Left ventricle myocardium superior (tissue), 1 donor: ENCODE measurements around the gene OMP. TPM values are rescaled to one million over a fixed set of nuclear protein-coding genes. Genes with fewer than 3 reads are reported as not detected.
A peak's percentile ranks its signal among the peaks of the same experiment; 100 is the strongest.

Experiments used
- ATAC-seq: fragments of 200-7000 bp; cut with Tn5 transposase; one replicate; pipeline ENCODE4 v1.9.1; 2020; ENCODE audit warnings: mild to moderate bottlenecking, moderate library complexity
- DNase-seq: peaks from one replicate; pipeline ENCODE4 v3.0.0-alpha.2; 2020
- intact Hi-C: fragments of 100-400 bp; cut with micrococcal nuclease; formaldehyde crosslinking; loops from one replicate; pipeline ENCODE4 v1.11.0; 2022
- total RNA-seq: library from RNA; stranded (reverse); fragmentation: NEBNext Ultra II Directional; extraction: Animal tissue kit (Norgen Biotek cat#: 25700); gene quantifications from one replicate; pipeline ENCODE4 v1.2.1, GENCODE V29; 2021
- donor health status: DM: no; HTN: yes; CAD: no; lungs with severe emphysema.

Gene OMP
- total RNA-seq, 1 donor from 2014 or later = not detected

GRCh38 chr11:77083566-77084245 is 18.9 kb upstream of the OMP start:
- intact Hi-C loops = no loop called here
- no peak for ATAC-seq
- DNase-seq = no peak

GRCh38 chr11:77084581-77085191 is 18.0 kb upstream of the OMP start:
- no peak for ATAC-seq
- intact Hi-C loops = no loop called here
- no peak for DNase-seq

GRCh38 chr11:77085652-77086051 is 17.0 kb upstream of the OMP start:
- intact Hi-C loops = no loop called here
- peak; percentile 11 for DNase-seq
- ATAC-seq = no peak

GRCh38 chr11:77086521-77087472 is 15.8 kb upstream of the OMP start:
- intact Hi-C loops = no loop called here
- ATAC-seq = peak; percentile 10
- DNase-seq = peak; percentile 29

- DNase-seq = peak; percentile 20
- intact Hi-C loops = no loop called here
- ATAC-seq = no peak
These were observed 14.9 kb upstream of the OMP start for GRCh38 chr11:77087723-77088225.

GRCh38 chr11:77088236-77089003 is 14.2 kb upstream of the OMP start:
- ATAC-seq (no peak), DNase-seq (peak; percentile 10)
- intact Hi-C loops = no loop called here

GRCh38 chr11:77089004-77089545 is 13.6 kb upstream of the OMP start:
- intact Hi-C loops = no loop called here
- DNase-seq (peak; percentile 7), ATAC-seq (no peak)

- intact Hi-C loops = loop anchor here (10.0 kb wide), 1 partner anchor 45 kb away; no protein-coding TSS in a partner anchor
- ATAC-seq (no peak), DNase-seq (peak; percentile 5)
These were observed 12.6 kb upstream of the OMP start for GRCh38 chr11:77090046-77090372.

- ATAC-seq = no peak
- peak; percentile 14 for DNase-seq
- intact Hi-C loops = loop anchor here (10.0 kb wide), 1 partner anchor 46 kb away; no protein-coding TSS in a partner anchor
These were observed 12.1 kb upstream of the OMP start for GRCh38 chr11:77090373-77091111.

- DNase-seq = peak; percentile 87
- intact Hi-C loops = loop anchor here (10.0 kb wide), 1 partner anchor 47 kb away; no protein-coding TSS in a partner anchor
- peak; percentile 83 for ATAC-seq
These were observed 11.3 kb upstream of the OMP start for GRCh38 chr11:77091146-77091940.

GRCh38 chr11:77092382-77092781 is 10.3 kb upstream of the OMP start:
- ATAC-seq (no peak), DNase-seq (peak; percentile 43)
- intact Hi-C loops = loop anchor here (10.0 kb wide), 1 partner anchor 48 kb away; no protein-coding TSS in a partner anchor

- ATAC-seq (no peak), DNase-seq (peak; percentile 19)
- intact Hi-C loops = loop anchor here (10.0 kb wide), 1 partner anchor 48 kb away; no protein-coding TSS in a partner anchor
These were observed 9.4 kb upstream of the OMP start for GRCh38 chr11:77093056-77093891.

- intact Hi-C loops = loop anchor here (10.0 kb wide), 1 partner anchor 49 kb away; no protein-coding TSS in a partner anchor
- peak; percentile 16 for DNase-seq
- ATAC-seq = no peak
These were observed 8.4 kb upstream of the OMP start for GRCh38 chr11:77093987-77094840.

- ATAC-seq (no peak), DNase-seq (peak; percentile 19)
- intact Hi-C loops = loop anchor here (10.0 kb wide), 1 partner anchor 50 kb away; no protein-coding TSS in a partner anchor
These were observed 7.7 kb upstream of the OMP start for GRCh38 chr11:77094841-77095365.
